GM12878 (cell line): Measurements from ENCODE around the gene TMEM114. TPM values are rescaled to one million over a fixed set of nuclear protein-coding genes. Genes with fewer than 3 reads are reported as not detected.

Source experiments
- ATAC-seq: fragments of 200-7000 bp; cut with Tn5 transposase; 3 replicates; pipeline ENCODE4 v1.9.1; 2020; ENCODE audit warnings: mild to moderate bottlenecking, moderate library complexity
- BruUV-seq: library from RNA; stranded (reverse); fragments of 400-500 nt; replicated peaks from 2 replicates; lab custom pipeline; 2021; lab: Mats Ljungman, UMichigan
- CTCF ChIA-PET: fragments of 300-600 bp; sonication (Branson Sonifier 250); formaldehyde crosslinking; extraction: SDS; loops from one replicate; lab custom pipeline; 2021; ENCODE audit warnings: inconsistent platforms; lab: Yijun Ruan, JAX
- POLR2A ChIA-PET: fragments of 350-600 bp; formaldehyde crosslinking; extraction: SDS; loops from one replicate; lab custom pipeline; 2021; ENCODE audit warnings: inconsistent platforms; lab: Charles Lee
- RAD21 ChIA-PET: fragments of 300-600 bp; sonication (Branson Sonifier 250); formaldehyde crosslinking; loops from one replicate; lab custom pipeline; 2023; ENCODE audit warnings: antibody characterized with exemption; ENCODE audit not compliant: unreplicated experiment; lab: Charles Lee
- SMC1A ChIA-PET: fragments of 300-600 bp; sonication (Branson Sonifier 250); formaldehyde crosslinking; loops from one replicate; lab custom pipeline; 2023; ENCODE audit not compliant: unreplicated experiment, uncharacterized antibody; lab: Charles Lee
- DNase-seq: peaks from one replicate; pipeline ENCODE4 v3.0.0-alpha.2; 2011; ENCODE audit warnings: low read depth, low spot score
- FAIRE-seq: peaks from 3 replicates; lab custom pipeline; 2011; peaks lifted over from hg19 to GRCh38; lab: Jason Lieb, UNC
- H2AFZ ChIP-seq: 2 replicates; pipeline ENCODE4 v1.6.0; 2011; ENCODE audit warnings: low read depth, low read length, control low read depth; ENCODE audit not compliant: control insufficient read depth
- H3K27ac ChIP-seq: 2 replicates; pipeline ENCODE4 v1.5.1; 2011; ENCODE audit warnings: control low read depth; ENCODE audit not compliant: control insufficient read depth, insufficient read depth
- H3K27me3 ChIP-seq, 2 experiments: replicated peaks in 1 of 2; 2 replicates each; pipeline versions ENCODE4 v1.6.0 to v1.6.1; 2011; ENCODE audit warnings: low read length in 1 of 2; ENCODE audit not compliant: control insufficient read depth in 2 of 2, insufficient read depth in 2 of 2
- H3K36me3 ChIP-seq, 2 experiments: 2 replicates each; pipeline ENCODE4 v1.5.1; 2011; ENCODE audit warnings: low read length in 1 of 2; ENCODE audit not compliant: control insufficient read depth in 2 of 2, insufficient read depth in 2 of 2
- H3K4me1 ChIP-seq: 2 replicates; pipeline ENCODE4 v1.6.1; 2011; ENCODE audit warnings: mild to moderate bottlenecking, low read length, moderate library complexity, mixed read lengths; ENCODE audit not compliant: control insufficient read depth, insufficient read depth
- H3K4me2 ChIP-seq: 2 replicates; pipeline ENCODE4 v1.6.0; 2011; ENCODE audit warnings: control low read depth; ENCODE audit not compliant: control insufficient read depth, insufficient read depth
- H3K4me3 ChIP-seq: fragments of 200-600 bp; sonication (generic); 2 replicates; pipeline ENCODE4 v1.5.1; 2016
- H3K79me2 ChIP-seq: 2 replicates; pipeline ENCODE4 v1.6.0; 2011; ENCODE audit warnings: low read length; ENCODE audit not compliant: control insufficient read depth, insufficient read depth
- H3K9ac ChIP-seq: 2 replicates; pipeline ENCODE4 v1.8.0; 2011; ENCODE audit warnings: low read length, control low read depth, mixed read lengths; ENCODE audit not compliant: control insufficient read depth, insufficient read depth
- H3K9me3 ChIP-seq: replicated peaks from 3 replicates; pipeline ENCODE4 v1.5.1; 2011; ENCODE audit warnings: mild to moderate bottlenecking, low read length; ENCODE audit not compliant: control insufficient read depth, insufficient read depth
- H4K20me1 ChIP-seq: 2 replicates; pipeline ENCODE4 v1.6.0; 2011; ENCODE audit not compliant: control insufficient read depth, insufficient read depth
- ATF7 ChIP-seq: fragments of 450-650 bp; IDR thresholded peaks from 2 replicates; pipeline ENCODE4 v1.6.1; 2016; ENCODE audit warnings: low read depth, mild to moderate bottlenecking
- IRF4 ChIP-seq: IDR thresholded peaks from 2 replicates; pipeline ENCODE4 v1.6.1; 2011; ENCODE audit warnings: low read depth, low read length
- MXI1 ChIP-seq: fragments of 150-350 bp; IDR thresholded peaks from 2 replicates; pipeline ENCODE4 v1.6.1; 2011; ENCODE audit warnings: low read depth, mild to moderate bottlenecking, inconsistent platforms, low read length, improper control_type of control experiment
- NR2C1 ChIP-seq: fragments of 450-650 bp; IDR thresholded peaks from 2 replicates; pipeline ENCODE4 v1.6.1; 2017; ENCODE audit warnings: antibody characterized with exemption, mild to moderate bottlenecking, moderate library complexity
- RFX5 ChIP-seq: IDR thresholded peaks from 2 replicates; pipeline ENCODE4 v1.6.1; 2011; ENCODE audit warnings: low read depth, low read length, improper control_type of control experiment
- TCF7 ChIP-seq: IDR thresholded peaks from 2 replicates; pipeline ENCODE4 v1.6.1; 2014; ENCODE audit warnings: antibody characterized with exemption, borderline replicate concordance
- ZBTB40 ChIP-seq: fragments of 450-650 bp; IDR thresholded peaks from 2 replicates; pipeline ENCODE4 v1.6.1; 2016; ENCODE audit warnings: mild to moderate bottlenecking, moderate library complexity, borderline replicate concordance
- ZNF622 ChIP-seq: fragments of 450-650 bp; IDR thresholded peaks from 2 replicates; pipeline ENCODE4 v1.6.1; 2017; ENCODE audit warnings: mild to moderate bottlenecking, inconsistent platforms
- WGBS: methylation state at CpG from one replicate; pipeline ENCODE4 v1.1.6; 2016; ENCODE audit warnings: low lambda C conversion rate; ENCODE audit not compliant: insufficient replicate concordance, insufficient coverage; ENCODE audit errors: missing lambda C conversion rate; 5-methylcytosine and 5-hydroxymethylcytosine counted together
- in situ Hi-C: fragments of 300-500 bp; cut with MboI; formaldehyde crosslinking; loops from 9 replicates; pipeline ENCODE4 v1.14.3; 2018; ENCODE audit warnings: mixed read lengths
- intact Hi-C: fragments of 100-400 bp; cut with micrococcal nuclease; formaldehyde crosslinking; loops from one replicate; pipeline ENCODE4 v1.14.2; 2022; ENCODE audit not compliant: unreplicated experiment
- polyA plus RNA-seq, 11 experiments: library from polyadenylated mRNA; depleted of rRNA in 4 of 11; unstranded in 6 of 11; stranded (reverse) in 5 of 11; fragments of >200 nt; fragmentation: Nextera tagmentation in 4 of 11; fragmentation: Illumina TruSeq in 1 of 11; extraction: Ambion mirVana in 4 of 11; extraction: Trizol in 1 of 11; gene quantifications; 1 replicate in 1 of 11; 2 replicates in 10 of 11; pipeline versions ENCODE4 v1.2.1 to v1.2.3, GENCODE V29; 2011 to 2016; ENCODE audit warnings: inconsistent platforms in 2 of 11, missing spikeins in 2 of 11, low read depth in 1 of 11
- total RNA-seq, 4 experiments: library from RNA; depleted of rRNA in 3 of 4; stranded (reverse); fragments of >200 nt in 3 of 4; fragmentation: Illumina TruSeq in 1 of 4; extraction: Trizol in 1 of 4; gene quantifications; 2 replicates each; pipeline versions ENCODE4 v1.2.1 to v1.2.3, GENCODE V29; 2013 to 2021

TMEM114 gene
- total and polyA plus RNA-seq, 10 of the 15 experiments (the other 5 are each of a cell fraction or from before 2014, with no cell fraction given): not detected

GRCh38 chr16:8530752-8531384 is 59.4 kb downstream of the TMEM114 start:
- WGBS: 27% methylated on average over 5 of the region's 5 CpGs
- POLR2A ChIA-PET: no interaction called here
- H3K79me2 ChIP-seq: no peaks in the 10 kb centered on the region
- no TSS peak for BruUV-seq
- H3K4me3 ChIP-seq: no peak overlapping the region
- intact Hi-C loops: no loop called here
- CTCF ChIA-PET: no interaction called here
- TF ChIP-seq IRF4 (no peak), TCF7 (no peak), NR2C1 (no peak), RFX5 (no peak)
- no peak overlapping the region for H3K4me2 ChIP-seq
- no peak for ATAC-seq
- no peak overlapping the region for H3K9ac ChIP-seq
- no peaks in the 10 kb centered on the region for H4K20me1 ChIP-seq
- H3K27ac ChIP-seq: no peak overlapping the region
- in situ Hi-C loops: no loop called here
- RAD21 ChIA-PET: interaction anchor here (0.7 kb wide), 1 partner anchor 89 kb away, joined by 8 read pairs; no protein-coding TSS in a partner anchor
- FAIRE-seq: no peak
- no peak overlapping the region for H2AFZ ChIP-seq
- no peaks in the 10 kb centered on the region for H3K36me3 ChIP-seq
- no peaks in the 10 kb centered on the region for H3K4me1 ChIP-seq
- no peaks in the 10 kb centered on the region for H3K9me3 ChIP-seq
- H3K27me3 ChIP-seq: no peaks in the 10 kb centered on the region; a peak in 1 of 4 replicates
- no peak for DNase-seq
- SMC1A ChIA-PET: no interaction called here

GRCh38 chr16:8528471-8528870 is 61.8 kb downstream of the TMEM114 start:
- DNase-seq: no peak
- Histone ChIP-seq H3K27ac (no peak overlapping the region), H3K4me1 (no peaks in the 10 kb centered on the region), H3K79me2 (no peaks in the 10 kb centered on the region), H4K20me1 (no peaks in the 10 kb centered on the region), H3K9me3 (no peaks in the 10 kb centered on the region), H3K36me3 (no peaks in the 10 kb centered on the region), H3K9ac (no peak overlapping the region), H2AFZ (no peak overlapping the region), H3K4me2 (no peak overlapping the region), H3K27me3 (no peaks in the 10 kb centered on the region; a peak in 1 of 4 replicates), H3K4me3 (no peak overlapping the region)
- BruUV-seq: no TSS peak
- TF ChIP-seq ATF7 (no peak), IRF4 (no peak), MXI1 (no peak), ZNF622 (no peak), ZBTB40 (no peak)
- in situ Hi-C loops (no loop called here), intact Hi-C loops (no loop called here)
- FAIRE-seq: no peak
- WGBS: 74% methylated on average over 5 of the region's 5 CpGs
- ChIA-PET POLR2A (no interaction called here), CTCF (interaction anchor here (0.5 to 0.6 kb wide), 2 partner anchors 41 to 356 kb away, joined by 3 read pairs; no protein-coding TSS in a partner anchor), RAD21 (no interaction called here), SMC1A (no interaction called here)
- ATAC-seq: no peak
